Measurements from ENCODE around the gene YTHDF1. TPM values are rescaled to one million over a fixed set of nuclear protein-coding genes. Genes with fewer than 3 reads are reported as not detected.
"Not testable (repeated sequence)": the region's sequence is repeated elsewhere in the genome, so short reads cannot be mapped to it uniquely, and the experiment has no call there.

Gene YTHDF1
- total and polyA plus RNA-seq, 2 donors (not counting 1 experiment from before 2014, with no cell fraction given) = 16.3 to 25.9 TPM

GRCh38 chr20:63223826-63224207, 7.9 kb upstream of the YTHDF1 start:
- H3K79me2 ChIP-seq (ENCODE audit: control insufficient read depth, insufficient read depth, low read length) = no peaks in the 10 kb centered on the region
- H4K20me1 ChIP-seq (ENCODE audit: control insufficient read depth, extremely low read depth, insufficient read depth, low read length) = no peaks in the 10 kb centered on the region
- no peak overlapping the region for H3K4me3 ChIP-seq (replicated peaks in 1 of 4; ENCODE audit: control extremely low read depth in 1 of 4, insufficient read depth in 1 of 4, low read depth in 3 of 4, low read length in 4 of 4)
- H3K36me3 ChIP-seq (ENCODE audit: control insufficient read depth, insufficient read depth, low read length) = no peaks in the 10 kb centered on the region
- peaks cover 11% of the 10 kb centered on the region for H3K27me3 ChIP-seq (ENCODE audit: control insufficient read depth, insufficient read depth, low read length)
- DNase-seq (ENCODE audit: low read depth in 2 of 2) = no peak
- peaks cover 2% of the 10 kb centered on the region for H3K4me1 ChIP-seq (ENCODE audit: control insufficient read depth, extremely low read depth, insufficient read depth, low read length)
- H2AFZ ChIP-seq (ENCODE audit: low read length) = no peak overlapping the region
- H3K4me2 ChIP-seq (ENCODE audit: extremely low read depth, insufficient read depth, low read length) = no peak overlapping the region
- no peak overlapping the region for H3K9ac ChIP-seq (ENCODE audit: insufficient read depth, low read length)
- H3K9me3 ChIP-seq (ENCODE audit: control insufficient read depth, insufficient read depth, low read depth, low read length) = no peaks in the 10 kb centered on the region
- no peak overlapping the region for H3K27ac ChIP-seq (ENCODE audit: insufficient read depth, low read length)
- TF ChIP-seq CTCF (conservative IDR thresholded peaks at IDR 0.05 in 1 of 2, IDR thresholded peaks at IDR 0.05 in 1 of 2; ENCODE audit: low read depth in 1 of 2, low read length in 2 of 2) = no peak
- TF ChIP-seq EZH2 (IDR thresholded peaks at IDR 0.05; ENCODE audit: low read length, missing control alignments) = no peak

- no peaks in the 10 kb centered on the region for H3K36me3 ChIP-seq (ENCODE audit: control insufficient read depth, insufficient read depth, low read length)
- no peaks in the 10 kb centered on the region for H4K20me1 ChIP-seq (ENCODE audit: control insufficient read depth, extremely low read depth, insufficient read depth, low read length)
- H3K9ac ChIP-seq (ENCODE audit: insufficient read depth, low read length) = no peak overlapping the region
- peaks cover 2% of the 10 kb centered on the region for H3K4me1 ChIP-seq (ENCODE audit: control insufficient read depth, extremely low read depth, insufficient read depth, low read length)
- H2AFZ ChIP-seq (ENCODE audit: low read length) = no peak overlapping the region
- no peak overlapping the region for H3K4me3 ChIP-seq (replicated peaks in 1 of 4; ENCODE audit: control extremely low read depth in 1 of 4, insufficient read depth in 1 of 4, low read depth in 3 of 4, low read length in 4 of 4)
- no peaks in the 10 kb centered on the region for H3K79me2 ChIP-seq (ENCODE audit: control insufficient read depth, insufficient read depth, low read length)
- H3K27me3 ChIP-seq (ENCODE audit: control insufficient read depth, insufficient read depth, low read length) = peaks cover 8% of the 10 kb centered on the region
- DNase-seq (ENCODE audit: low read depth in 2 of 2) = peak; percentile 22 to 46
- no peak overlapping the region for H3K4me2 ChIP-seq (ENCODE audit: extremely low read depth, insufficient read depth, low read length)
- no peak for TF ChIP-seq EZH2 (IDR thresholded peaks at IDR 0.05; ENCODE audit: low read length, missing control alignments)
- TF ChIP-seq CTCF (conservative IDR thresholded peaks at IDR 0.05 in 1 of 2, IDR thresholded peaks at IDR 0.05 in 1 of 2; ENCODE audit: low read depth in 1 of 2, low read length in 2 of 2) = peak; percentile 66 to 76
- no peaks in the 10 kb centered on the region for H3K9me3 ChIP-seq (ENCODE audit: control insufficient read depth, insufficient read depth, low read depth, low read length)
- H3K27ac ChIP-seq (ENCODE audit: insufficient read depth, low read length) = no peak overlapping the region
Measured at GRCh38 chr20:63223121-63223825, 7.3 kb upstream of the YTHDF1 start.

- H3K4me2 ChIP-seq (ENCODE audit: extremely low read depth, insufficient read depth, low read length) = no peak overlapping the region
- peaks cover 2% of the 10 kb centered on the region for H3K4me1 ChIP-seq (ENCODE audit: control insufficient read depth, extremely low read depth, insufficient read depth, low read length)
- H3K79me2 ChIP-seq (ENCODE audit: control insufficient read depth, insufficient read depth, low read length) = no peaks in the 10 kb centered on the region
- no peaks in the 10 kb centered on the region for H3K36me3 ChIP-seq (ENCODE audit: control insufficient read depth, insufficient read depth, low read length)
- H3K4me3 ChIP-seq (replicated peaks in 1 of 4; ENCODE audit: control extremely low read depth in 1 of 4, insufficient read depth in 1 of 4, low read depth in 3 of 4, low read length in 4 of 4) = no peak overlapping the region
- H3K9ac ChIP-seq (ENCODE audit: insufficient read depth, low read length) = no peak overlapping the region
- H4K20me1 ChIP-seq (ENCODE audit: control insufficient read depth, extremely low read depth, insufficient read depth, low read length) = no peaks in the 10 kb centered on the region
- no peak overlapping the region for H2AFZ ChIP-seq (ENCODE audit: low read length)
- TF ChIP-seq CTCF (conservative IDR thresholded peaks at IDR 0.05 in 1 of 2, IDR thresholded peaks at IDR 0.05 in 1 of 2; ENCODE audit: low read depth in 1 of 2, low read length in 2 of 2) (no peak), EZH2 (IDR thresholded peaks at IDR 0.05; ENCODE audit: low read length, missing control alignments) (no peak)
- H3K27ac ChIP-seq (ENCODE audit: insufficient read depth, low read length) = no peak overlapping the region
- no peak for DNase-seq (ENCODE audit: low read depth in 2 of 2)
- H3K9me3 ChIP-seq (ENCODE audit: control insufficient read depth, insufficient read depth, low read depth, low read length) = no peaks in the 10 kb centered on the region
- H3K27me3 ChIP-seq (ENCODE audit: control insufficient read depth, insufficient read depth, low read length) = peaks cover 8% of the 10 kb centered on the region
Measured at GRCh38 chr20:63222541-63222940, 6.6 kb upstream of the YTHDF1 start.

- H3K27me3 ChIP-seq (ENCODE audit: control insufficient read depth, insufficient read depth, low read length); H3K4me2 ChIP-seq (ENCODE audit: extremely low read depth, insufficient read depth, low read length); H3K27ac ChIP-seq (ENCODE audit: insufficient read depth, low read length): not testable (repeated sequence)
Measured at GRCh38 chr20:63221400-63222053, 5.6 kb upstream of the YTHDF1 start.

More at GRCh38 chr20:63221400-63222053, 5.6 kb upstream of the YTHDF1 start:
- H3K9me3 ChIP-seq (ENCODE audit: control insufficient read depth, insufficient read depth, low read depth, low read length); DNase-seq (ENCODE audit: low read depth in 2 of 2); H3K36me3 ChIP-seq (ENCODE audit: control insufficient read depth, insufficient read depth, low read length); H2AFZ ChIP-seq (ENCODE audit: low read length); H3K4me1 ChIP-seq (ENCODE audit: control insufficient read depth, extremely low read depth, insufficient read depth, low read length); H4K20me1 ChIP-seq (ENCODE audit: control insufficient read depth, extremely low read depth, insufficient read depth, low read length); H3K79me2 ChIP-seq (ENCODE audit: control insufficient read depth, insufficient read depth, low read length); H3K4me3 ChIP-seq (replicated peaks in 1 of 4; ENCODE audit: control extremely low read depth in 1 of 4, insufficient read depth in 1 of 4, low read depth in 3 of 4, low read length in 4 of 4); H3K9ac ChIP-seq (ENCODE audit: insufficient read depth, low read length): not testable (repeated sequence)

All from fibroblast of lung (primary cell).